ENCODE measurements around the gene UBAP1. TPM values are rescaled to one million over a fixed set of nuclear protein-coding genes. Genes with fewer than 3 reads are reported as not detected.

UBAP1 gene
- polyA plus RNA-seq, 1 of the 3 experiments (the other 2 are of a cell fraction), result 26.3 TPM

- no peaks in the 10 kb centered on the region for H3K27me3 ChIP-seq (ENCODE audit: insufficient read depth)
- H3K9me3 ChIP-seq, result no peaks in the 10 kb centered on the region
- no peak overlapping the region for H2AFZ ChIP-seq (ENCODE audit: low read depth)
- H4K20me1 ChIP-seq (ENCODE audit: insufficient read depth), result no peaks in the 10 kb centered on the region
- no peak overlapping the region for H3K4me2 ChIP-seq
- H3K4me3 ChIP-seq (ENCODE audit: low read depth in 2 of 2, low read length in 1 of 2), result no peak overlapping the region
- CTCF ChIA-PET, result interaction anchor here (0.9 kb wide), 1 partner anchor 26 kb away, joined by 3 read pairs; no protein-coding TSS in a partner anchor
- H3K9ac ChIP-seq, result no peak overlapping the region
- POLR2A ChIA-PET, result no interaction called here
- no peaks in the 10 kb centered on the region for H3F3A ChIP-seq (replicated peaks; ENCODE audit: insufficient read depth)
- WGBS (ENCODE audit: low lambda C conversion rate), result 85% methylated on average over 7 of the region's 7 CpGs
- H3K4me1 ChIP-seq (ENCODE audit: control insufficient read depth in 1 of 2, insufficient read depth in 2 of 2, low read depth in 1 of 2, low read length in 1 of 2), result peaks cover 0 to 9% of the 10 kb centered on the region in 2 experiments; a peak in 2 of 4 replicates
- H3K9me2 ChIP-seq, result no peaks in the 10 kb centered on the region
- no peaks in the 10 kb centered on the region for H3K79me2 ChIP-seq (ENCODE audit: insufficient read depth)
- no peak overlapping the region for H3K27ac ChIP-seq (ENCODE audit: low read depth in 2 of 2, low read length in 1 of 2)
- DNase-seq, result no peak
- H3K36me3 ChIP-seq (replicated peaks in 1 of 2; ENCODE audit: control insufficient read depth in 1 of 2, insufficient read depth in 2 of 2, low read length in 1 of 2), result no peaks in the 10 kb centered on the region
- no peak for TF ChIP-seq RAD21 (IDR thresholded peaks at IDR 0.05; ENCODE audit: low read length)
- TF ChIP-seq SIN3A (IDR thresholded peaks at IDR 0.05; ENCODE audit: borderline replicate concordance, low read depth, low read length), result no peak
- TF ChIP-seq MEF2A (IDR thresholded peaks at IDR 0.05; ENCODE audit: borderline replicate concordance, low read depth), result no peak
- no peak for TF ChIP-seq EZH2phosphoT487 (IDR thresholded peaks at IDR 0.05; ENCODE audit: borderline replicate concordance, low read depth)
- TF ChIP-seq GATA2 (CRISPR knock-in tag; IDR thresholded peaks at IDR 0.05), result no peak
- TF ChIP-seq IRF3 (IDR thresholded peaks at IDR 0.05; ENCODE audit: low read depth, low read length), result no peak
- no peak for TF ChIP-seq TAF1 (IDR thresholded peaks at IDR 0.05; ENCODE audit: borderline replicate concordance, low read depth, low read length)
- no peak for TF ChIP-seq NRF1 (IDR thresholded peaks at IDR 0.05; ENCODE audit: low read depth, low read length)
- TF ChIP-seq RXRA (IDR thresholded peaks at IDR 0.05; ENCODE audit: borderline replicate concordance, low read depth), result no peak
- no peak for TF ChIP-seq REST (IDR thresholded peaks at IDR 0.05; ENCODE audit: low read depth, low read length)
- no peak for TF ChIP-seq EP300 (IDR thresholded peaks at IDR 0.05; ENCODE audit: borderline replicate concordance in 1 of 2, low read depth in 1 of 2, low read length in 1 of 2)
- TF ChIP-seq GABPA (IDR thresholded peaks at IDR 0.05; ENCODE audit: low read depth), result no peak
- TF ChIP-seq YY1 (IDR thresholded peaks at IDR 0.05; ENCODE audit: low read depth), result no peak
Observed at GRCh38 chr9:34131571-34131970, 47.3 kb upstream of the UBAP1 start.

- TF ChIP-seq JUND (IDR thresholded peaks at IDR 0.05) (no peak), RAD21 (IDR thresholded peaks at IDR 0.05; ENCODE audit: low read length) (no peak), TCF12 (IDR thresholded peaks at IDR 0.05) (no peak), POLR2AphosphoS5 (IDR thresholded peaks at IDR 0.05; ENCODE audit: low read depth, low read length) (no peak), FOXJ3 (CRISPR knock-in tag; IDR thresholded peaks at IDR 0.05) (no peak), FOSL2 (IDR thresholded peaks at IDR 0.05; ENCODE audit: borderline replicate concordance, low read depth) (no peak), MEF2A (IDR thresholded peaks at IDR 0.05; ENCODE audit: borderline replicate concordance, low read depth) (no peak), MAX (IDR thresholded peaks at IDR 0.05; ENCODE audit: low read depth) (no peak), TEAD4 (IDR thresholded peaks at IDR 0.05; ENCODE audit: borderline replicate concordance, insufficient read depth) (no peak), CHD2 (IDR thresholded peaks at IDR 0.05; ENCODE audit: low read length, partially characterized antibody) (no peak), USF1 (IDR thresholded peaks at IDR 0.05; ENCODE audit: borderline replicate concordance, low read depth) (no peak), TAF1 (IDR thresholded peaks at IDR 0.05; ENCODE audit: borderline replicate concordance, low read depth, low read length) (no peak)
- no peak overlapping the region for H3K4me3 ChIP-seq (ENCODE audit: low read depth in 2 of 2, low read length in 1 of 2)
- H3K36me3 ChIP-seq (replicated peaks in 1 of 2; ENCODE audit: control insufficient read depth in 1 of 2, insufficient read depth in 2 of 2, low read length in 1 of 2), result no peaks in the 10 kb centered on the region
- H3K4me2 ChIP-seq, result no peak overlapping the region
- H3K9me3 ChIP-seq, result no peaks in the 10 kb centered on the region
- POLR2A ChIA-PET, result no interaction called here
- 93% methylated on average over 9 of the region's 16 CpGs for WGBS (ENCODE audit: low lambda C conversion rate)
- CTCF ChIA-PET, result no interaction called here
- no peaks in the 10 kb centered on the region for H3K79me2 ChIP-seq (ENCODE audit: insufficient read depth)
- no peaks in the 10 kb centered on the region for H3K4me1 ChIP-seq (ENCODE audit: control insufficient read depth in 1 of 2, insufficient read depth in 2 of 2, low read depth in 1 of 2, low read length in 1 of 2)
- no peak overlapping the region for H2AFZ ChIP-seq (ENCODE audit: low read depth)
- H3K27me3 ChIP-seq (ENCODE audit: insufficient read depth), result no peaks in the 10 kb centered on the region
- no peaks in the 10 kb centered on the region for H3K9me2 ChIP-seq
- no peaks in the 10 kb centered on the region for H3F3A ChIP-seq (replicated peaks; ENCODE audit: insufficient read depth)
- H3K27ac ChIP-seq (ENCODE audit: low read depth in 2 of 2, low read length in 1 of 2), result no peak overlapping the region
- H4K20me1 ChIP-seq (ENCODE audit: insufficient read depth), result no peaks in the 10 kb centered on the region
- no peak overlapping the region for H3K9ac ChIP-seq
- no peak for DNase-seq
Observed at GRCh38 chr9:34133436-34133949, 45.4 kb upstream of the UBAP1 start.

Measured in SK-N-SH (cell line).